ENCODE results near the gene PIK3R2. TPM values are rescaled to one million over a fixed set of nuclear protein-coding genes. Genes with fewer than 3 reads are reported as not detected.

Gene PIK3R2
- total RNA-seq, 1 experiment from 2014 or later = 37.6 TPM

- no peaks in the 10 kb centered on the region for H3K27me3 ChIP-seq (ENCODE audit: control insufficient read depth, insufficient read depth, low read length)
- H3K27ac ChIP-seq (ENCODE audit: low read length) = no peak overlapping the region
- ATAC-seq = no peak; the same call in 1 of the 2 replicates
- no peak overlapping the region for H3K4me3 ChIP-seq (ENCODE audit: low read depth in 2 of 2, low read length in 2 of 2)
- no peak for TF ChIP-seq POLR2AphosphoS5 (IDR thresholded peaks at IDR 0.05; ENCODE audit: low read depth, low read length)
- intact Hi-C loops (cut with micrococcal nuclease; ENCODE audit: unreplicated experiment) = loop anchor here (10.0 kb wide), 1 partner anchor 47 kb away; no protein-coding TSS in a partner anchor
- CTCF ChIA-PET = no interaction called here
- DNase-seq (ENCODE audit: low read depth, low spot score) = no peak
- no peaks in the 10 kb centered on the region; the same call in 1 of the 2 replicates for H3K36me3 ChIP-seq (ENCODE audit: control insufficient read depth, insufficient read depth, low read length)
- H3K4me1 ChIP-seq (ENCODE audit: control insufficient read depth, insufficient read depth, low read length) = peaks cover 12% of the 10 kb centered on the region
- no TSS peak for BruUV-seq (replicated peaks)
- in situ Hi-C loops (cut with HindIII; ENCODE audit: low pct_unique_long_range_greater_than_20kb, low sequenced_read_pairs) = no loop called here
- H3K9me3 ChIP-seq (ENCODE audit: control insufficient read depth, insufficient read depth, low read depth, low read length) = no peaks in the 10 kb centered on the region
- POLR2A ChIA-PET = no interaction called here
These were observed 8.7 kb downstream of the PIK3R2 start for GRCh38 chr19:18161636-18162002.

GRCh38 chr19:18164072-18164471 lies 11.1 kb downstream of the PIK3R2 start:
- BruUV-seq (replicated peaks) = no TSS peak
- intact Hi-C loops (cut with micrococcal nuclease; ENCODE audit: unreplicated experiment) = loop anchor here (10.0 kb wide), 1 partner anchor 49 kb away; no protein-coding TSS in a partner anchor
- Histone ChIP-seq H3K27ac (ENCODE audit: low read length) (no peak overlapping the region), H3K4me1 (ENCODE audit: control insufficient read depth, insufficient read depth, low read length) (no peaks in the 10 kb centered on the region), H3K4me3 (ENCODE audit: low read depth in 2 of 2, low read length in 2 of 2) (no peak overlapping the region), H3K36me3 (ENCODE audit: control insufficient read depth, insufficient read depth, low read length) (no peaks in the 10 kb centered on the region; the same call in 1 of the 2 replicates), H3K27me3 (ENCODE audit: control insufficient read depth, insufficient read depth, low read length) (no peaks in the 10 kb centered on the region), H3K9me3 (ENCODE audit: control insufficient read depth, insufficient read depth, low read depth, low read length) (no peaks in the 10 kb centered on the region)
- POLR2A ChIA-PET = interaction anchor here (0.5 kb wide), 1 partner anchor 89 kb away, joined by 3 read pairs; no protein-coding TSS in a partner anchor
- no peak for DNase-seq (ENCODE audit: low read depth, low spot score)
- in situ Hi-C loops (cut with HindIII; ENCODE audit: low pct_unique_long_range_greater_than_20kb, low sequenced_read_pairs) = no loop called here
- CTCF ChIA-PET = no interaction called here
- ATAC-seq = no peak
- no peak for TF ChIP-seq TCF7L2 (IDR thresholded peaks at IDR 0.05; ENCODE audit: low read depth, low read length)
- no peak for TF ChIP-seq REST (IDR thresholded peaks at IDR 0.05; ENCODE audit: insufficient read depth in 1 of 2, low read depth in 2 of 2, low read length in 1 of 2)
- TF ChIP-seq SIN3A (IDR thresholded peaks at IDR 0.05; ENCODE audit: borderline replicate concordance, insufficient read depth, low read depth, low read length) = no peak
- no peak for TF ChIP-seq CTCF (IDR thresholded peaks at IDR 0.05)
- no peak for TF ChIP-seq POLR2AphosphoS5 (IDR thresholded peaks at IDR 0.05; ENCODE audit: low read depth, low read length)

- ATAC-seq (no peak), DNase-seq (ENCODE audit: low read depth, low spot score) (no peak)
- ChIA-PET POLR2A (no interaction called here), CTCF (no interaction called here)
- Histone ChIP-seq H3K36me3 (ENCODE audit: control insufficient read depth, insufficient read depth, low read length) (no peaks in the 10 kb centered on the region; the same call in 1 of the 2 replicates), H3K27me3 (ENCODE audit: control insufficient read depth, insufficient read depth, low read length) (no peaks in the 10 kb centered on the region), H3K4me1 (ENCODE audit: control insufficient read depth, insufficient read depth, low read length) (no peaks in the 10 kb centered on the region), H3K9me3 (ENCODE audit: control insufficient read depth, insufficient read depth, low read depth, low read length) (no peaks in the 10 kb centered on the region), H3K4me3 (ENCODE audit: low read depth in 2 of 2, low read length in 2 of 2) (no peak overlapping the region), H3K27ac (ENCODE audit: low read length) (no peak overlapping the region)
- TF ChIP-seq CTCF (IDR thresholded peaks at IDR 0.05) = no peak
- no peak for TF ChIP-seq SIN3A (IDR thresholded peaks at IDR 0.05; ENCODE audit: borderline replicate concordance, insufficient read depth, low read depth, low read length)
- TF ChIP-seq TCF7L2 (IDR thresholded peaks at IDR 0.05; ENCODE audit: low read depth, low read length) = no peak
- TF ChIP-seq REST (IDR thresholded peaks at IDR 0.05; ENCODE audit: insufficient read depth in 1 of 2, low read depth in 2 of 2, low read length in 1 of 2) = no peak
- TF ChIP-seq POLR2AphosphoS5 (IDR thresholded peaks at IDR 0.05; ENCODE audit: low read depth, low read length) = no peak
- BruUV-seq (replicated peaks) = no TSS peak
- in situ Hi-C loops (cut with HindIII; ENCODE audit: low pct_unique_long_range_greater_than_20kb, low sequenced_read_pairs) (no loop called here), intact Hi-C loops (cut with micrococcal nuclease; ENCODE audit: unreplicated experiment) (loop anchor here (10.0 kb wide), 1 partner anchor 51 kb away; no protein-coding TSS in a partner anchor)
These were observed 13.0 kb downstream of the PIK3R2 start for GRCh38 chr19:18165794-18166544.

All from Panc1 (cell line).